ENCODE measurements around the gene BBS9.

DNA sequence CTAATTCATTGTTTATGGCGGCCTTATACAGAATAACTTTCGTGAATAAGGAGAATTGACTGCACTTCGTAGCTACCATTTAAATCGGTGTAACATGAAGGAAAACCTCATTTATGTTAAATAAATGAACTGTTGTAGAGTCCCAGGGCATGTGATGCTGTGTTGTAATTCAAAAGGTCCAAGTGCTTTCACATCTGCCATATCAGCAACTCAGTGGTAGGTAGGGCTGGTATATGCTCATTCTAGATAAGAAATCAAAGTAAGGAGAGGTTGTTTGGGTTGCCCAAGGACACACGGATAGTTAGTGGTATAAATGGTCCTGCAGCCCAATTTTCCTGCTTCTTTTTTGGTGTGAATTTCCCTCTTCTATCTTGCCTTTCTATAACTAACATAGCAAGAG is 15.8 kb downstream of the BBS9 start:
- TF ChIP-seq, protein P1, sequence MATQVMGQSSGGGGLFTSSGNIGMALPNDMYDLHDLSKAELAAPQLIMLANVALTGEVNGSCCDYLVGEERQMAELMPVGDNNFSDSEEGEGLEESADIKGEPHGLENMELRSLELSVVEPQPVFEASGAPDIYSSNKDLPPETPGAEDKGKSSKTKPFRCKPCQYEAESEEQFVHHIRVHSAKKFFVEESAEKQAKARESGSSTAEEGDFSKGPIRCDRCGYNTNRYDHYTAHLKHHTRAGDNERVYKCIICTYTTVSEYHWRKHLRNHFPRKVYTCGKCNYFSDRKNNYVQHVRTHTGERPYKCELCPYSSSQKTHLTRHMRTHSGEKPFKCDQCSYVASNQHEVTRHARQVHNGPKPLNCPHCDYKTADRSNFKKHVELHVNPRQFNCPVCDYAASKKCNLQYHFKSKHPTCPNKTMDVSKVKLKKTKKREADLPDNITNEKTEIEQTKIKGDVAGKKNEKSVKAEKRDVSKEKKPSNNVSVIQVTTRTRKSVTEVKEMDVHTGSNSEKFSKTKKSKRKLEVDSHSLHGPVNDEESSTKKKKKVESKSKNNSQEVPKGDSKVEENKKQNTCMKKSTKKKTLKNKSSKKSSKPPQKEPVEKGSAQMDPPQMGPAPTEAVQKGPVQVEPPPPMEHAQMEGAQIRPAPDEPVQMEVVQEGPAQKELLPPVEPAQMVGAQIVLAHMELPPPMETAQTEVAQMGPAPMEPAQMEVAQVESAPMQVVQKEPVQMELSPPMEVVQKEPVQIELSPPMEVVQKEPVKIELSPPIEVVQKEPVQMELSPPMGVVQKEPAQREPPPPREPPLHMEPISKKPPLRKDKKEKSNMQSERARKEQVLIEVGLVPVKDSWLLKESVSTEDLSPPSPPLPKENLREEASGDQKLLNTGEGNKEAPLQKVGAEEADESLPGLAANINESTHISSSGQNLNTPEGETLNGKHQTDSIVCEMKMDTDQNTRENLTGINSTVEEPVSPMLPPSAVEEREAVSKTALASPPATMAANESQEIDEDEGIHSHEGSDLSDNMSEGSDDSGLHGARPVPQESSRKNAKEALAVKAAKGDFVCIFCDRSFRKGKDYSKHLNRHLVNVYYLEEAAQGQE (IDR thresholded peaks at IDR 0.05; ENCODE audit: unreplicated experiment), result no peak
- TF ChIP-seq, protein P2, sequence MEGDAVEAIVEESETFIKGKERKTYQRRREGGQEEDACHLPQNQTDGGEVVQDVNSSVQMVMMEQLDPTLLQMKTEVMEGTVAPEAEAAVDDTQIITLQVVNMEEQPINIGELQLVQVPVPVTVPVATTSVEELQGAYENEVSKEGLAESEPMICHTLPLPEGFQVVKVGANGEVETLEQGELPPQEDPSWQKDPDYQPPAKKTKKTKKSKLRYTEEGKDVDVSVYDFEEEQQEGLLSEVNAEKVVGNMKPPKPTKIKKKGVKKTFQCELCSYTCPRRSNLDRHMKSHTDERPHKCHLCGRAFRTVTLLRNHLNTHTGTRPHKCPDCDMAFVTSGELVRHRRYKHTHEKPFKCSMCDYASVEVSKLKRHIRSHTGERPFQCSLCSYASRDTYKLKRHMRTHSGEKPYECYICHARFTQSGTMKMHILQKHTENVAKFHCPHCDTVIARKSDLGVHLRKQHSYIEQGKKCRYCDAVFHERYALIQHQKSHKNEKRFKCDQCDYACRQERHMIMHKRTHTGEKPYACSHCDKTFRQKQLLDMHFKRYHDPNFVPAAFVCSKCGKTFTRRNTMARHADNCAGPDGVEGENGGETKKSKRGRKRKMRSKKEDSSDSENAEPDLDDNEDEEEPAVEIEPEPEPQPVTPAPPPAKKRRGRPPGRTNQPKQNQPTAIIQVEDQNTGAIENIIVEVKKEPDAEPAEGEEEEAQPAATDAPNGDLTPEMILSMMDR (conservative IDR thresholded peaks at IDR 0.05; ENCODE audit: low read depth in 2 of 2), result no peak
- no peak for TF ChIP-seq POLR2AphosphoS5 (IDR thresholded peaks at IDR 0.05; ENCODE audit: low read depth)
- TF ChIP-seq EZH2 (IDR thresholded peaks at IDR 0.05; ENCODE audit: low read depth, unreplicated experiment), result no peak
- no peak for TF ChIP-seq JUNB (IDR thresholded peaks at IDR 0.05; ENCODE audit: unreplicated experiment)
- no peak for TF ChIP-seq EZH2phosphoT487 (IDR thresholded peaks at IDR 0.05; ENCODE audit: unreplicated experiment)

All from GM23338 (cell line).